SK-MEL-5 (cell line): Measurements from ENCODE around the gene BTNL8. TPM values are rescaled to one million over a fixed set of nuclear protein-coding genes. Genes with fewer than 3 reads are reported as not detected.

Experiments used
- DNase-seq: peaks from one replicate; pipeline ENCODE4 v3.0.0-alpha.2; 2016; ENCODE audit warnings: low read depth, low spot score
- in situ Hi-C: cut with HindIII; loops from 2 replicates; pipeline ENCODE4 v1.10.0; 2016; ENCODE audit warnings: low sequenced_read_pairs, high pct_unique_total_duplicates, low pct_unique_long_range_greater_than_20kb
- polyA plus RNA-seq, 2 experiments: library from polyadenylated mRNA; depleted of rRNA; stranded (reverse); fragments of >200 nt; gene quantifications; 2 replicates each; pipeline ENCODE4 v1.2.3, GENCODE V29; 2015
- total RNA-seq: library from RNA; depleted of rRNA; stranded (reverse); fragments of >200 nt; shearing (Covaris generic); gene quantifications from 2 replicates; pipeline ENCODE4 v1.2.3, GENCODE V29; 2014; rRNA removed

The BTNL8 gene
- 0.08 TPM in 1 of 2 replicates, not detected in the other for total RNA-seq
- polyA plus RNA-seq (2015; cell fraction: cytosol; rRNA removed), result not detected in 2 replicates
- 1.1 TPM in 1 of 2 replicates, not detected in the other for polyA plus RNA-seq (2015; cell fraction: nucleus; rRNA removed)

- in situ Hi-C loops, result no loop called here
- no peak for DNase-seq
Measured at GRCh38 chr5:180898621-180899246, at the start of gene BTNL8. BTNL8 (plus strand) TSS chr5:180899159; CDS start chr5:180899311, 152 bp downstream.

GRCh38 chr5:180849827-180850226, 49.1 kb upstream of the BTNL8 start:
- DNase-seq, result no peak
- in situ Hi-C loops, result no loop called here

- DNase-seq, result no peak
- in situ Hi-C loops, result no loop called here
Measured at GRCh38 chr5:180850434-180851078, 48.4 kb upstream of the BTNL8 start.

- DNase-seq, result no peak
- in situ Hi-C loops, result no loop called here
Measured at GRCh38 chr5:180852495-180852894, 46.5 kb upstream of the BTNL8 start.

- DNase-seq, result no peak
- in situ Hi-C loops, result no loop called here
Measured at GRCh38 chr5:180853121-180853847, 45.7 kb upstream of the BTNL8 start.

- in situ Hi-C loops, result no loop called here
- DNase-seq, result no peak
Measured at GRCh38 chr5:180853848-180854176, 45.1 kb upstream of the BTNL8 start.

- in situ Hi-C loops, result no loop called here
- no peak for DNase-seq
Measured at GRCh38 chr5:180858586-180858985, 40.4 kb upstream of the BTNL8 start.

- in situ Hi-C loops, result no loop called here
- DNase-seq, result peak; percentile 62
Measured at GRCh38 chr5:180860273-180860886, 38.6 kb upstream of the BTNL8 start.

GRCh38 chr5:180860887-180861822, 37.8 kb upstream of the BTNL8 start, which contains the start of gene ZFP62:
ZFP62 (minus strand) TSS chr5:180861276; CDS start chr5:180861219, 57 bp downstream.
- in situ Hi-C loops, result no loop called here

GRCh38 chr5:180862645-180863044, 36.3 kb upstream of the BTNL8 start:
- no peak for DNase-seq
- in situ Hi-C loops, result no loop called here

More at GRCh38 chr5:180860887-180861822, 37.8 kb upstream of the BTNL8 start, which contains the start of gene ZFP62:
- DNase-seq, result peak; percentile 83

- DNase-seq, result no peak
- in situ Hi-C loops, result no loop called here
Measured at GRCh38 chr5:180865981-180866695, 32.8 kb upstream of the BTNL8 start.

- DNase-seq, result no peak
- in situ Hi-C loops, result no loop called here
Measured at GRCh38 chr5:180866985-180867384, 32.0 kb upstream of the BTNL8 start.

GRCh38 chr5:180868960-180869359, 30.0 kb upstream of the BTNL8 start:
- in situ Hi-C loops, result no loop called here
- peak; percentile 86 for DNase-seq

GRCh38 chr5:180869587-180869986, 29.4 kb upstream of the BTNL8 start:
- no peak for DNase-seq
- in situ Hi-C loops, result no loop called here

GRCh38 chr5:180870276-180871068, 28.5 kb upstream of the BTNL8 start:
- in situ Hi-C loops, result no loop called here
- DNase-seq, result no peak

- no peak for DNase-seq
- in situ Hi-C loops, result no loop called here
Measured at GRCh38 chr5:180872419-180872818, 26.5 kb upstream of the BTNL8 start.
